Uterus (tissue), 2 donors: ENCODE data around the gene GRIN1.

ENCODE experiments used
- POLR2A ChIP-seq, 2 donors: fragments of 450-650 bp; IDR thresholded peaks; one replicate each; pipeline ENCODE4 v1.6.1; 2016; ENCODE audit warnings: antibody characterized with exemption in 2 of 2, mild to moderate bottlenecking in 1 of 2, moderate library complexity in 1 of 2
- TF ChIP-seq, protein P1 (sequence below), 4 experiments: fragments of 200-600 bp in 2 of 4; fragments of 450-650 bp in 2 of 4; sonication (generic) in 2 of 4; IDR thresholded peaks; one replicate each; pipeline ENCODE4 v1.5.1; 2016 to 2019; ENCODE audit warnings: antibody characterized with exemption in 4 of 4, mild to moderate bottlenecking in 2 of 4, moderate library complexity in 1 of 4

DNA sequence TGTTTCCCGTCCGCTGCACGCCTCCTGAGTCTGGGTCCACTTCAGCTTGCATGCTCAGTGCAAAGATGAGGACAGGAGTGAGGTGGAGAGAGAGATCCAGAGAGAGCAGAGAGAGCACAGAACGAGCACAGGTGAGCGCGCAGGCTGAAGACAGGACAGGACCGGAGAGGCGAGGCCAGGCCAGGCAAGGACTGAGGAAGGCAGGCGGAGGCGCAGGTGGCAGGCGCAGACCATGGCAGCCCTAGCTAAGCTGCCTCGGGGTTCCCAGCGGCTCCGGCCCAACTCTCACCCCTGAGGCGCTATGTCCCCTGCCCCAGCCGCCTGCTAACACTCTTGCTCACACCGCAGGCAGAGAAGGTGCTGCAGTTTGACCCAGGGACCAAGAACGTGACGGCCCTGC lies 9.7 kb downstream of the GRIN1 start:
- TF ChIP-seq, protein P1, sequence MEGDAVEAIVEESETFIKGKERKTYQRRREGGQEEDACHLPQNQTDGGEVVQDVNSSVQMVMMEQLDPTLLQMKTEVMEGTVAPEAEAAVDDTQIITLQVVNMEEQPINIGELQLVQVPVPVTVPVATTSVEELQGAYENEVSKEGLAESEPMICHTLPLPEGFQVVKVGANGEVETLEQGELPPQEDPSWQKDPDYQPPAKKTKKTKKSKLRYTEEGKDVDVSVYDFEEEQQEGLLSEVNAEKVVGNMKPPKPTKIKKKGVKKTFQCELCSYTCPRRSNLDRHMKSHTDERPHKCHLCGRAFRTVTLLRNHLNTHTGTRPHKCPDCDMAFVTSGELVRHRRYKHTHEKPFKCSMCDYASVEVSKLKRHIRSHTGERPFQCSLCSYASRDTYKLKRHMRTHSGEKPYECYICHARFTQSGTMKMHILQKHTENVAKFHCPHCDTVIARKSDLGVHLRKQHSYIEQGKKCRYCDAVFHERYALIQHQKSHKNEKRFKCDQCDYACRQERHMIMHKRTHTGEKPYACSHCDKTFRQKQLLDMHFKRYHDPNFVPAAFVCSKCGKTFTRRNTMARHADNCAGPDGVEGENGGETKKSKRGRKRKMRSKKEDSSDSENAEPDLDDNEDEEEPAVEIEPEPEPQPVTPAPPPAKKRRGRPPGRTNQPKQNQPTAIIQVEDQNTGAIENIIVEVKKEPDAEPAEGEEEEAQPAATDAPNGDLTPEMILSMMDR (IDR thresholded peaks at IDR 0.05), result no peak
- no peak for TF ChIP-seq POLR2A (IDR thresholded peaks at IDR 0.05)
